Neural crest cell (in vitro differentiated cells): ENCODE measurements around the gene ODAD3. TPM values are rescaled to one million over a fixed set of nuclear protein-coding genes. Genes with fewer than 3 reads are reported as not detected.
"Not testable (repeated sequence)": the region's sequence is repeated elsewhere in the genome, so short reads cannot be mapped to it uniquely, and the experiment has no call there.

Source experiments
- DNase-seq: peaks from one replicate; pipeline ENCODE4 v3.0.0; 2021; ENCODE audit warnings: low read depth, mixed read lengths, low spot score
- H3K27ac Mint-ChIP-seq: one replicate; pipeline ENCODE4 v1.8.0; 2021; ENCODE audit warnings: mild to moderate bottlenecking, mixed read lengths; ENCODE audit not compliant: unreplicated experiment
- H3K27me3 Mint-ChIP-seq: 2 replicates; pipeline ENCODE4 v1.8.0; 2021; ENCODE audit warnings: low read depth, mild to moderate bottlenecking, mixed read lengths
- H3K36me3 Mint-ChIP-seq: 2 replicates; pipeline ENCODE4 v1.8.0; 2021; ENCODE audit warnings: low read depth, mild to moderate bottlenecking, mixed read lengths
- H3K4me1 Mint-ChIP-seq: 2 replicates; pipeline ENCODE4 v1.8.0; 2021; ENCODE audit warnings: mixed read lengths
- H3K4me3 Mint-ChIP-seq: one replicate; pipeline ENCODE4 v1.8.0; 2021; ENCODE audit warnings: mild to moderate bottlenecking, mixed read lengths
- H3K9me3 Mint-ChIP-seq: 2 replicates; pipeline ENCODE4 v1.8.0; 2021; ENCODE audit warnings: mixed read lengths
- total RNA-seq: library from RNA; stranded (reverse); gene quantifications from 2 replicates; pipeline ENCODE4 v1.2.1, GENCODE V29; 2021
- TF ChIP-seq, protein P1 (sequence below): fragments of 200-600 bp; sonication (generic); conservative IDR thresholded peaks from 2 replicates; pipeline ENCODE4 v1.5.0; 2021; ENCODE audit warnings: antibody characterized with exemption, mild to moderate bottlenecking

Gene ODAD3
- total RNA-seq, 1 donor from 2014 or later = 2.2 TPM

DNA sequence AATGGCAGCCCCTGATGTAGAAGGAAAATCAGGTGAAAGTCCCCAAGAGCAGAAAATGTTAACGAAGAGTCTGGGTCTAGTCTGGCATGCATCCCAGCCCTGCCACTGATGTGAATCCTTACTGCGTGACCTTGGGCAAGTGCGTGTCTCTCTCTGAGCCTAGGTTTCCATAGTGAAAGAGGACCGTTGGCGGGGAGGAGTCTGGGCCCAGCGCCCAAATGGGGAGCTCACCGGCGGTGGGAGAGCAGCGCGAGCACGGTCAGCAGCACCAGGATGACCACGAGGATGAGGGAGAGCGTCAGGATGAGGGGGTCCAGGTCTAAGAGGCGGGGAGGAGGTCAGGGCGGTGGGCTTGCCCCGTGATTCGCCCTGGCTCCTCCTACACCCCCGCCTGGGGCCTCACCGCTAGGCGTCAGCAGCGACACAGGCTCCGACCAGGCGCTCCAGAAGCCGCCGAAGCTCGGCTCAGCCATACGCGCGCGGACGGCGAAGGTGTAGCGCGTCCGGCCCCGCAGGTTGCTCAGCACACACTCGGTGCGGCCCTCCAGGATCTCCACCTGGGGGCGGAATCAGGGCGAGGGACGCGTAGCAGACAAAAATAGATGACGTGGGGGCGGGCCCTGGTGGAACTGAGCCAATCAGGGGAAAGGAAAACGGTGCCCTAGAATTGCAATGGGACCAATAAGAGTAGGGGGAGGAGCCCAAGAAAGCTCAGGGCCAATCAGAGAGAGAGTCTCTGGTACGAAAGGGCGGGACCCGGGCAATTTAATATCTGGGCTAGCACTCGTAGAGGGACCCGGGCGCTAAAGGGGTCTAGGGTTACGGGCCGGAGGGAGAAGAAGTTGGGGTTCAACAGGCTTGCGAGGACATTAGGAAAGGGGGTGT lies 54.0 kb downstream of the ODAD3 start:
- Mint-ChIP-seq H3K27me3 (peaks cover 39% of the 10 kb centered on the region), H3K4me1 (peaks cover 40% of the 10 kb centered on the region), H3K36me3 (no peaks in the 10 kb centered on the region), H3K4me3 (peak overlapping the region; percentile 99), H3K27ac (peak overlapping the region; percentile 91), H3K9me3 (no peaks in the 10 kb centered on the region)
- TF ChIP-seq, protein P1, sequence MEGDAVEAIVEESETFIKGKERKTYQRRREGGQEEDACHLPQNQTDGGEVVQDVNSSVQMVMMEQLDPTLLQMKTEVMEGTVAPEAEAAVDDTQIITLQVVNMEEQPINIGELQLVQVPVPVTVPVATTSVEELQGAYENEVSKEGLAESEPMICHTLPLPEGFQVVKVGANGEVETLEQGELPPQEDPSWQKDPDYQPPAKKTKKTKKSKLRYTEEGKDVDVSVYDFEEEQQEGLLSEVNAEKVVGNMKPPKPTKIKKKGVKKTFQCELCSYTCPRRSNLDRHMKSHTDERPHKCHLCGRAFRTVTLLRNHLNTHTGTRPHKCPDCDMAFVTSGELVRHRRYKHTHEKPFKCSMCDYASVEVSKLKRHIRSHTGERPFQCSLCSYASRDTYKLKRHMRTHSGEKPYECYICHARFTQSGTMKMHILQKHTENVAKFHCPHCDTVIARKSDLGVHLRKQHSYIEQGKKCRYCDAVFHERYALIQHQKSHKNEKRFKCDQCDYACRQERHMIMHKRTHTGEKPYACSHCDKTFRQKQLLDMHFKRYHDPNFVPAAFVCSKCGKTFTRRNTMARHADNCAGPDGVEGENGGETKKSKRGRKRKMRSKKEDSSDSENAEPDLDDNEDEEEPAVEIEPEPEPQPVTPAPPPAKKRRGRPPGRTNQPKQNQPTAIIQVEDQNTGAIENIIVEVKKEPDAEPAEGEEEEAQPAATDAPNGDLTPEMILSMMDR = peak; percentile 75
- DNase-seq = peak; percentile 87

DNA sequence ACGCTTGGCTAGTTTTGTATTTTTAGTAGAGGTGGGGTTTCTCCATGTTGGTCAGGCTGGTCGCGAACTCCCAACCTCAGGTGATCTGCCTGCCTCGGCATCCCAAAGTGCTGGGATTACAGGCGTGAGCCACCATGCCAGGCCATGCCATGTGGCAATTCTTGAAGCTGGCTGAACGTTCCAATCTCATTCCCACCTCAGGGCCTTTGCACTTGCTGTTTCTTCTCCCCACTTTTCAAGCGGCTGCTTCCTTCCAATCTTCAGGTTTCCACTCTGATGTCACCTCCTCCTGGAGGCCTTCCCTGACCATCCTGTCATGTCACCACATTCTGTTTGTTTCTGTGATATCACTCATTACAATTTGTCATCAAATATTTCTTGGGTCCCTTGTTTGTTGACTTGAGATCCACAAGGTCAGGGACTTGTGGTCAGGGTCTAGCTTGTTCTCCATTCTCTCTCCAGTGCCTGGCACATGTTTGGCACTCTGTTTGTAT lies 55.0 kb downstream of the ODAD3 start:
- DNase-seq = no peak
- peaks cover 43% of the 10 kb centered on the region for H3K4me1 Mint-ChIP-seq
- H3K27me3 Mint-ChIP-seq = peaks cover 38% of the 10 kb centered on the region
- TF ChIP-seq, protein P1 = no peak
- no peak overlapping the region for H3K27ac Mint-ChIP-seq
- peak overlapping the region; percentile 99 for H3K4me3 Mint-ChIP-seq
- H3K36me3 Mint-ChIP-seq = no peaks in the 10 kb centered on the region
- no peaks in the 10 kb centered on the region for H3K9me3 Mint-ChIP-seq

DNA sequence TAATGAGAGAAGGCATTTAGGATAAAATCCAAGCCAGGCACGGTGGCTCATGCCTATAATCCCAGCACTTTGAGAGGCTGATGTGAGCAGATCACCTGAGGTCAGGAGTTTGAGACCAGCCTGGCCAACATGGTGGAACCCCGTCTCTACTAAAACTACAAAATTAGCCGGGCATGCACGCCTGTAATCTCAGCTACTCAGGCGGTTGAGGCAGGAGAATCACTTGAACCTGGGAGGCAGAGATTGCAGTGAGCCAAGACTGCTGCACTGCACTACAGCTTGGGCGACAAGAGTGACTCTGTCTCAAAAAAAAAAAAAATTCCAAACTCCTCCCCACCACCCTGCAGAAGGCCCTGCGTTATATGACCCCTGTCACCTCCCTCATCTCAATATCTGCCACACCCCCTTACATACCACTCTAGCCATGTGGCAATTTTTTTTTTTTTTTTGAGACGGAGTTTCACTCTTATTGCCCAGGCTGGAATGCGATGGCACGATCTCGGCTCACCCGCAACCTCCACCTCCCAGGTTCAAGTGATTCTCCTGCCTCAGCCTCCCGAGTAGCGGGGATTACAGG lies 55.6 kb downstream of the ODAD3 start:
- Mint-ChIP-seq H3K27me3 (peaks cover 33% of the 10 kb centered on the region), H3K4me1 (peaks cover 38% of the 10 kb centered on the region)
- DNase-seq, H3K36me3 Mint-ChIP-seq, H3K4me3 Mint-ChIP-seq, H3K27ac Mint-ChIP-seq, H3K9me3 Mint-ChIP-seq: not testable (repeated sequence)

DNA sequence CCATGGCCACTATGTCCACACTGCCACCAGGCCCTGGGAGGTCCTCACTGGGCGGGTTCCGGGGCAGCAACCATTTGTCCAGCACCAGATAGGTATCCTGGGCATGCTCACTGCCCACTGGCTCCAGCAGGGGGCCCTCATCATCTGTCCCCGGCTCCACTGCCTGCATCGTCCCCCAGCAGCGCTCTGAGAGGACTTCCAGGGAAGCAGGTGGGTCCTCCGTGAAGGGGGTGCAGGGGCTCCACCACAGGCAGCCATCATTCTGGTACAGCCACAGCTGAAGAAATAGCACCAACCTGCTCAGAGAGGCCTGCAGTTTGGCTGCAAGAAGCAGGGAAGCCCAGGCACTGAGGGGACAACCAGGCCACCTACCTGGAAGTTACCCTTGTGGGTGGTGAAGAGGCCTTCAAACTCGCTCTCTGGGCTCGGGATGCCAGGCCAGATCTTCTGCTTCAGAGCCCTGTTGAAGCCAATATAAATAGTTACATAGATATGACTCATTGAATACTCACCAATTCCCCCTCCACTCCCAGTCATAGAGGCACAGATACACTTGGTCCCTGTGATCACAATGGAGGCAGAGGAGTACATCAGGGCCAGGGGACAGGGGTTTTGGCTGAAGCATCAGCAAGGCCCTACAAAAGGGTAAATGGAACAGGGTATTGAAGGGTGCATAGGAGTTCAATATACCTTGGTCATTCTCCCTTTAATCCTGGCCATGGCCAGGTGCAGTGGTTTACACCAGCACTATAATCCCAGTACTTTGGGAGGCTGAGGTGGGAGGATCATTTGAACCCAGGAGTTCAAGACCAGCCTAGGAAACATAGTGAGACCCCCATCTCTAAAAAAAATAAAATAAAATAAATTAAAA lies 56.4 kb downstream of the ODAD3 start:
- Mint-ChIP-seq H3K4me3 (peak overlapping the region; percentile 72), H3K9me3 (no peaks in the 10 kb centered on the region), H3K4me1 (peaks cover 37% of the 10 kb centered on the region), H3K36me3 (no peaks in the 10 kb centered on the region), H3K27me3 (peaks cover 26% of the 10 kb centered on the region), H3K27ac (no peak overlapping the region)
- TF ChIP-seq, protein P1 = peak; percentile 70
- DNase-seq = peak; percentile 74

DNA sequence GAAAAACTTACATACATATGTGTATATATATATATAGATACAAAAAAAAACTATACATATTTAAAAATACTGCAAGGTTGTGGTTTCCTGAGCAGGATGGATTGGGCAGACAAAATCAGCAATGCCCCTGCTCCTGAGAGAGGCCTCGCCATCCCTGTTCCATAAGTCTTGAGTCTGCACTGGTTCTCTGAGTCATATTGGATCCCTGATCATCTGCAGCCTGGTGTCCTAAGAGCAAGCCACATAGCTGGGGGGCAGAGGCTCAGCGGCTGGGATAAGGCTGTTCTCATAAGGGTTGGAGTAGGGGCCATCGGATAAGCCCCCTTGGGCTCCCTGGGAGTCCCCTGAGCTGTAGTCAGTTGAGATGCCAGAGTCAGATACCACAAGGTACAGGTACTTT lies 57.2 kb downstream of the ODAD3 start:
- Mint-ChIP-seq H3K4me3 (no peak overlapping the region), H3K27me3 (peaks cover 18% of the 10 kb centered on the region), H3K4me1 (peaks cover 36% of the 10 kb centered on the region), H3K9me3 (no peaks in the 10 kb centered on the region), H3K36me3 (no peaks in the 10 kb centered on the region), H3K27ac (no peak overlapping the region)
- DNase-seq = no peak
- TF ChIP-seq, protein P1 = no peak
